Lower lobe of right lung (tissue), 2 donors: ENCODE measurements around the gene RNF213. TPM values are rescaled to one million over a fixed set of nuclear protein-coding genes. Genes with fewer than 3 reads are reported as not detected.
"Not testable (repeated sequence)": the region's sequence is repeated elsewhere in the genome, so short reads cannot be mapped to it uniquely, and the experiment has no call there.

Experiments used
- ATAC-seq, 2 donors: fragments of 200-7000 bp; cut with Tn5 transposase; one replicate each; pipeline ENCODE4 v1.9.1; 2020 to 2022; ENCODE audit warnings: mild to moderate bottlenecking in 2 of 2, moderate library complexity in 2 of 2
- DNase-seq: peaks from one replicate; pipeline ENCODE4 v3.0.0-alpha.2; 2020
- H3K27ac ChIP-seq: fragments of 200-600 bp; one replicate; pipeline ENCODE4 v1.8.0; 2022
- H3K27me3 ChIP-seq: fragments of 200-600 bp; one replicate; pipeline ENCODE4 v1.8.0; 2022; ENCODE audit warnings: low read depth
- H3K36me3 ChIP-seq: fragments of 200-600 bp; one replicate; pipeline ENCODE4 v1.8.0; 2022; ENCODE audit warnings: mild to moderate bottlenecking
- H3K4me1 ChIP-seq: fragments of 200-600 bp; one replicate; pipeline ENCODE4 v1.8.0; 2022
- H3K4me3 ChIP-seq: fragments of 200-600 bp; one replicate; pipeline ENCODE4 v1.8.0; 2022; ENCODE audit warnings: mild to moderate bottlenecking
- H3K9me3 ChIP-seq: fragments of 200-600 bp; one replicate; pipeline ENCODE4 v1.8.0; 2022
- CTCF ChIP-seq: fragments of 200-600 bp; IDR thresholded peaks from one replicate; pipeline ENCODE4 v1.8.0; 2022; ENCODE audit warnings: antibody characterized with exemption, mild to moderate bottlenecking
- intact Hi-C: fragments of 100-400 bp; cut with DNase I; formaldehyde crosslinking; loops from one replicate; pipeline ENCODE4 v1.11.0; 2022
- total RNA-seq: library from RNA; stranded (reverse); fragmentation: NEBNext Ultra II Directional; extraction: Animal tissue kit (Norgen Biotek cat#: 25700); gene quantifications from one replicate; pipeline ENCODE4 v1.2.1, GENCODE V29; 2021
- donor health status: DM: no; HTN: yes; CAD: no; lungs with severe emphysema.

Gene RNF213
- total RNA-seq, 1 donor from 2014 or later, result 300 TPM

GRCh38 chr17:80397686-80398085 is 137.0 kb downstream of the RNF213 start:
- no peaks in the 10 kb centered on the region for H3K27me3 ChIP-seq
- ATAC-seq, result no peak

GRCh38 chr17:80401086-80401485 is 140.4 kb downstream of the RNF213 start:
- not testable (repeated sequence) for DNase-seq

More at GRCh38 chr17:80397686-80398085, 137.0 kb downstream of the RNF213 start:
- H3K4me1 ChIP-seq, result peaks cover 12% of the 10 kb centered on the region
- H3K36me3 ChIP-seq, result peaks cover 30% of the 10 kb centered on the region
- no peak overlapping the region for H3K27ac ChIP-seq
- no peak overlapping the region for H3K4me3 ChIP-seq
- DNase-seq, result no peak
- intact Hi-C loops, result no loop called here
- no peak for TF ChIP-seq CTCF
- no peaks in the 10 kb centered on the region for H3K9me3 ChIP-seq

GRCh38 chr17:80402102-80402501 is 141.4 kb downstream of the RNF213 start:
- DNase-seq, H3K9me3 ChIP-seq, H3K4me3 ChIP-seq, H3K27ac ChIP-seq, H3K4me1 ChIP-seq, H3K36me3 ChIP-seq, H3K27me3 ChIP-seq, intact Hi-C loops, ATAC-seq: not testable (repeated sequence)

More at GRCh38 chr17:80401086-80401485, 140.4 kb downstream of the RNF213 start:
- ATAC-seq, intact Hi-C loops, H3K4me1 ChIP-seq, H3K9me3 ChIP-seq, H3K27ac ChIP-seq, H3K27me3 ChIP-seq, H3K4me3 ChIP-seq, H3K36me3 ChIP-seq: not testable (repeated sequence)

GRCh38 chr17:80402959-80403358 is 142.3 kb downstream of the RNF213 start:
- Histone ChIP-seq H3K27ac (no peak overlapping the region), H3K27me3 (no peaks in the 10 kb centered on the region), H3K4me3 (no peak overlapping the region), H3K36me3 (no peaks in the 10 kb centered on the region), H3K9me3 (no peaks in the 10 kb centered on the region), H3K4me1 (no peaks in the 10 kb centered on the region)
- ATAC-seq (no peak), DNase-seq (no peak)
- no peak for TF ChIP-seq CTCF
- intact Hi-C loops, result no loop called here

- H3K9me3 ChIP-seq, result no peaks in the 10 kb centered on the region
- H3K36me3 ChIP-seq, result no peaks in the 10 kb centered on the region
- DNase-seq (no peak), ATAC-seq (no peak)
- H3K27me3 ChIP-seq, result no peaks in the 10 kb centered on the region
- H3K4me3 ChIP-seq, result no peak overlapping the region
- intact Hi-C loops, result no loop called here
- H3K27ac ChIP-seq, result no peak overlapping the region
- TF ChIP-seq CTCF, result no peak
- no peaks in the 10 kb centered on the region for H3K4me1 ChIP-seq
Measured at GRCh38 chr17:80406146-80406545, 145.5 kb downstream of the RNF213 start.

GRCh38 chr17:80407917-80408316 is 147.3 kb downstream of the RNF213 start:
- intact Hi-C loops, ATAC-seq, H3K9me3 ChIP-seq, H3K27me3 ChIP-seq, H3K4me3 ChIP-seq, H3K4me1 ChIP-seq, H3K36me3 ChIP-seq, DNase-seq, H3K27ac ChIP-seq: not testable (repeated sequence)

- Histone ChIP-seq H3K9me3 (no peaks in the 10 kb centered on the region), H3K4me1 (peaks cover 4% of the 10 kb centered on the region), H3K4me3 (no peak overlapping the region), H3K36me3 (no peaks in the 10 kb centered on the region), H3K27me3 (no peaks in the 10 kb centered on the region), H3K27ac (no peak overlapping the region)
- TF ChIP-seq CTCF, result no peak
- ATAC-seq (no peak), DNase-seq (no peak)
- intact Hi-C loops, result no loop called here
Measured at GRCh38 chr17:80408872-80409271, 148.2 kb downstream of the RNF213 start.
